Measurements from ENCODE around the gene UGGT2. TPM values are rescaled to one million over a fixed set of nuclear protein-coding genes. Genes with fewer than 3 reads are reported as not detected.

UGGT2 gene
- total and polyA plus RNA-seq, 7 donors: 1.2 to 40.2 (median 32.7) TPM

DNA sequence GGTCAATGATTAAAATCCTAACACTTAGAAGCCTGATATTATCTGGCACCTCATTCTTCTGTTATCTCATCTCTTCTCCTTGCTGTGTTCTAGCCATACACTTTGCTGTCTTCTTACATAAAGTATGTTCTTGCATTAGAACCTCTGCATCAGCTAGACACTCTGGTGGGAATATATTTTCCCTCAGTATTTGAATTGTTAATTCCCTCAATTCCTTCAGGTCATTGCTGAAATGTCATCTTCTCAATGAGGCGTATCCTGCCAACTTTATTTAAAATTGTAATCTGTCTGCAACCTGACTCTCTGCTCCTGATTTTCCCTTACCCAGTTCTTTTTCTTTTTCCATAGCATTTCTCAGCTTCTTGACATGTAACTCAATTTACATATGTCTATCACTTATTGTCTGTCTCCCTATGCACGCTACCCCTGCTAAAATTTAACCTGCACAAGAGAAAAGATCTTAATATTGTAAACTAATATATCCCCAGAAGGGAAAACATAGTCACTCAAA lies 138.2 kb downstream of the UGGT2 start:
- peaks cover 0 to 6% (median 0%) of the 10 kb centered on the region in 4 donors for H3K36me3 ChIP-seq
- no peak overlapping the region for H3K27ac ChIP-seq
- no peaks in the 10 kb centered on the region for H3K27me3 ChIP-seq
- H3K4me1 ChIP-seq: no peaks in the 10 kb centered on the region
- no peak for DNase-seq
- TF ChIP-seq, protein P1, sequence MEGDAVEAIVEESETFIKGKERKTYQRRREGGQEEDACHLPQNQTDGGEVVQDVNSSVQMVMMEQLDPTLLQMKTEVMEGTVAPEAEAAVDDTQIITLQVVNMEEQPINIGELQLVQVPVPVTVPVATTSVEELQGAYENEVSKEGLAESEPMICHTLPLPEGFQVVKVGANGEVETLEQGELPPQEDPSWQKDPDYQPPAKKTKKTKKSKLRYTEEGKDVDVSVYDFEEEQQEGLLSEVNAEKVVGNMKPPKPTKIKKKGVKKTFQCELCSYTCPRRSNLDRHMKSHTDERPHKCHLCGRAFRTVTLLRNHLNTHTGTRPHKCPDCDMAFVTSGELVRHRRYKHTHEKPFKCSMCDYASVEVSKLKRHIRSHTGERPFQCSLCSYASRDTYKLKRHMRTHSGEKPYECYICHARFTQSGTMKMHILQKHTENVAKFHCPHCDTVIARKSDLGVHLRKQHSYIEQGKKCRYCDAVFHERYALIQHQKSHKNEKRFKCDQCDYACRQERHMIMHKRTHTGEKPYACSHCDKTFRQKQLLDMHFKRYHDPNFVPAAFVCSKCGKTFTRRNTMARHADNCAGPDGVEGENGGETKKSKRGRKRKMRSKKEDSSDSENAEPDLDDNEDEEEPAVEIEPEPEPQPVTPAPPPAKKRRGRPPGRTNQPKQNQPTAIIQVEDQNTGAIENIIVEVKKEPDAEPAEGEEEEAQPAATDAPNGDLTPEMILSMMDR (IDR thresholded peaks at IDR 0.05): no peak
- no peak for TF ChIP-seq POLR2AphosphoS5 (IDR thresholded peaks at IDR 0.05)
- no peak for TF ChIP-seq POLR2A (IDR thresholded peaks at IDR 0.05)
- TF ChIP-seq EP300 (IDR thresholded peaks at IDR 0.05): no peak
- intact Hi-C loops (cut with DNase I): no loop called here
- no peak overlapping the region for H3K4me3 ChIP-seq
- H3K9me3 ChIP-seq: peaks cover 0 to under 1% (median 0%) of the 10 kb centered on the region in 4 donors
- WGBS, 2 donors: 96% methylated on average over 2 of the region's 2 CpGs

DNA sequence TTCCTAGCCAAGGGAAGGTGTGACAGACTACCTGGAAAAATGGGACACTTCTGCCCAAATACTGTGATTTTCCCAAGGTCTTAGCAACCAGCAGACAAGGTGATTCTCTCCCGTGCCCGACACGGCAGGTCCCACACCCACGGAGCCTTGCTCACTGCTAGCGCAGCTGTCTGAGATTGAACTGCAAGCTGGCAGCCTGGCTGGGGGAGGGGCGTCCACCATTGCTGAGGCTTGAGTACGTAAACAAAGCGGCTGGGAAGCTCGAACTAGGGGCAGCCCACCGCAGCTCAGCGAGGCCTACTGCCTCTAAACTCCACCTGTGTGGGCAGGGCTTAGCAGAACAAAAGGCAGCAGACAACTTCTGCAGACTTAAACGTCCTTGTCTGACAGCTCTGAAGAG lies 146.2 kb downstream of the UGGT2 start:
- H3K36me3 ChIP-seq: peaks cover 0 to 11% (median 0%) of the 10 kb centered on the region in 4 donors
- H3K4me3 ChIP-seq: no peak overlapping the region
- H3K9me3 ChIP-seq: peaks cover 0 to 3% (median 0%) of the 10 kb centered on the region in 4 donors
- no peak for TF ChIP-seq POLR2A (IDR thresholded peaks at IDR 0.05)
- no peak for TF ChIP-seq EP300 (IDR thresholded peaks at IDR 0.05)
- no peak for TF ChIP-seq POLR2AphosphoS5 (IDR thresholded peaks at IDR 0.05)
- TF ChIP-seq, protein P1 (IDR thresholded peaks at IDR 0.05): no peak
- no peaks in the 10 kb centered on the region for H3K27me3 ChIP-seq
- intact Hi-C loops (cut with DNase I): no loop called here
- H3K4me1 ChIP-seq: no peaks in the 10 kb centered on the region
- no peak for DNase-seq
- no peak overlapping the region for H3K27ac ChIP-seq
- WGBS, 2 donors: 93 to 95% methylated on average over 12 of the region's 12 CpGs

DNA sequence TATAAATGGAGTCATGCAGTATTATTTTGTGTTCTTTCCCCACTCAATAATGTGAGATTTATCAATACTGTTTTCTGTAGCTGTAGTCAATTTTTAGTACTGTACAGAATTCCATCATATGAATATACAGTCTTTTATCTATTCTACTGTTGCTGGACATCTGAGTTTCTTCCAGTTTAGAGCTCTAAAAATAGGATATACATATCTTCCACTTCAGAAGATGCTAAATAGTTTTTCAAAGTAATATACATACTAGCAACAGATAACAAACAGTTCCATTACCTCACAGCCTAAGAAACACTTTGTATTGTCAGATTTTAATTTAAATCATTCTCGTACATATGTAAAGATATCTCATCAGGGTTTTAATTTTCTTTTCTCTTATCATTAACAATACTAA lies 149.6 kb downstream of the UGGT2 start:
- H3K4me3 ChIP-seq: no peak overlapping the region
- peaks cover 0 to 11% (median 2%) of the 10 kb centered on the region in 4 donors for H3K36me3 ChIP-seq
- no peaks in the 10 kb centered on the region for H3K9me3 ChIP-seq
- 91 to 96% methylated on average over 1 of the region's 1 CpG for WGBS, 2 donors
- TF ChIP-seq EP300 (IDR thresholded peaks at IDR 0.05): no peak
- TF ChIP-seq POLR2A (IDR thresholded peaks at IDR 0.05): no peak
- TF ChIP-seq, protein P1 (IDR thresholded peaks at IDR 0.05): no peak
- no peak for TF ChIP-seq POLR2AphosphoS5 (IDR thresholded peaks at IDR 0.05)
- no peaks in the 10 kb centered on the region for H3K27me3 ChIP-seq
- DNase-seq: no peak
- H3K4me1 ChIP-seq: no peaks in the 10 kb centered on the region
- intact Hi-C loops (cut with DNase I): no loop called here
- no peak overlapping the region for H3K27ac ChIP-seq

DNA sequence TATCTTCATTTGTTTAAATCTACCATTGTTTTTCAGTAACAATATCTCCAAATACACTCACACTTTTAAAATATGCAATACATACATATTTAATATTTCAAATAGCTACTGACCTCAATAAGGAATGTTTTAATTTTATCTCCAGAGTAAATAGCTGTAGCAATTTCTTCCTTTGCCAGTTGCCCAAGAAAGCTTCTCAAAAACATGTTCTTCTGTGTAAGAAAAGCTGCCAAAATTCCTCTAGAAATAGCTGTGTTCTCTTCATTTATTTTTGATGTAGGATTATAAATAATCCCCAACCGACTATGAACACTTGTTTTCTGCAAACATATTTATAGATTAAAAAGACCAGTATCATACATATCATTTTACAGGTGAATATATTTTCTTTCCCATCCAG lies 150.5 kb downstream of the UGGT2 start:
- no peak for DNase-seq
- Histone ChIP-seq H3K4me1 (no peaks in the 10 kb centered on the region), H3K9me3 (no peaks in the 10 kb centered on the region), H3K27ac (no peak overlapping the region), H3K27me3 (no peaks in the 10 kb centered on the region), H3K36me3 (peaks cover 0 to 11% (median 2%) of the 10 kb centered on the region in 4 donors), H3K4me3 (no peak overlapping the region)
- TF ChIP-seq, protein P1 (IDR thresholded peaks at IDR 0.05): no peak
- TF ChIP-seq POLR2A (IDR thresholded peaks at IDR 0.05): no peak
- TF ChIP-seq EP300 (IDR thresholded peaks at IDR 0.05): no peak
- intact Hi-C loops (cut with DNase I): no loop called here
- WGBS, 2 donors: 74 to 80% methylated on average over 1 of the region's 1 CpG

DNA sequence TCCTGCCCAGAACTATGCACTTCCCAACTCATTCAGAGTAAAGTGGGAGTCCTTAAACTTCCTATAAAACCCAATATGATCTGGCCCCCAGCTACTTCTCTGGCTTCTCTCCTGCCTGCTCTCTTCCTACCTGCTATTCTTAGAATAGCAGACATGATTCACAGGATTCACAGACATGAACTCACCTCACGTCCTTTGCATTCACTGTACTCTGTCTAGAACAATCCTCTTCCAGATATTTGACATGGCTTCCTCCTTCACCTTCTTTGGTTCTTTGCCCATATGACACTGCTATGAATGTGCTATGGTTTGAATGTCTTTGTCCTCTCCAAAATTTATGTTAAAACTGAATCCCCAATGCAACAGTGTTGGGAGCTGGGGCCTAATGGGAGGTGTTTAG lies 154.9 kb downstream of the UGGT2 start:
- H3K27ac ChIP-seq: no peak overlapping the region
- WGBS, 2 donors: 93 to 96% methylated on average over 1 of the region's 1 CpG
- H3K36me3 ChIP-seq: peaks cover 0 to 12% (median 2%) of the 10 kb centered on the region in 4 donors
- TF ChIP-seq POLR2AphosphoS5 (IDR thresholded peaks at IDR 0.05) (no peak), POLR2A (IDR thresholded peaks at IDR 0.05) (no peak), EP300 (IDR thresholded peaks at IDR 0.05) (no peak)
- TF ChIP-seq, protein P1 (IDR thresholded peaks at IDR 0.05): no peak
- intact Hi-C loops (cut with DNase I): no loop called here
- no peaks in the 10 kb centered on the region for H3K9me3 ChIP-seq
- H3K4me3 ChIP-seq: no peak overlapping the region
- no peaks in the 10 kb centered on the region for H3K27me3 ChIP-seq
- no peaks in the 10 kb centered on the region for H3K4me1 ChIP-seq
- no peak for DNase-seq
